Kidney epithelial cell (primary cell): ENCODE data around the gene AFG1L. TPM values are rescaled to one million over a fixed set of nuclear protein-coding genes. Genes with fewer than 3 reads are reported as not detected.

ENCODE experiments used
- DNase-seq: peaks from one replicate; pipeline ENCODE4 v3.0.0-alpha.2; 2010; ENCODE audit warnings: low read depth
- H3K27me3 ChIP-seq: 2 replicates; pipeline ENCODE4 v1.6.0; 2011; ENCODE audit warnings: low read length; ENCODE audit not compliant: control insufficient read depth, insufficient read depth
- H3K36me3 ChIP-seq: 2 replicates; pipeline ENCODE4 v1.5.1; 2011; ENCODE audit warnings: low read length; ENCODE audit not compliant: control insufficient read depth, insufficient read depth
- H3K4me3 ChIP-seq: 2 replicates; pipeline ENCODE4 v1.5.1; 2011; ENCODE audit warnings: low read depth, mild to moderate bottlenecking, control low read depth, low read length
- CTCF ChIP-seq: IDR thresholded peaks from 2 replicates; pipeline ENCODE4 v1.5.1; 2011; ENCODE audit warnings: mild to moderate bottlenecking, moderate library complexity, low read length, control low read depth, inconsistent platforms; ENCODE audit not compliant: insufficient read depth, poor library complexity, severe bottlenecking
- total RNA-seq: library from RNA; depleted of rRNA; stranded (reverse); fragments of >200 nt; gene quantifications from 2 replicates; pipeline ENCODE4 v1.2.3, GENCODE V29; 2015

The AFG1L gene
- total RNA-seq, 1 donor from 2014 or later = 3.6 TPM

- DNase-seq = no peak
- peak overlapping the region; percentile 86 for H3K4me3 ChIP-seq
These were observed 267.1 kb downstream of the AFG1L start for GRCh38 chr6:108561742-108562502.

GRCh38 chr6:108562503-108562993 lies 267.7 kb downstream of the AFG1L start:
- peak overlapping the region; percentile 86 for H3K4me3 ChIP-seq
- peak; percentile 58 for DNase-seq
- no peaks in the 10 kb centered on the region for H3K36me3 ChIP-seq
- H3K27me3 ChIP-seq = no peaks in the 10 kb centered on the region
- TF ChIP-seq CTCF = no peak

More at GRCh38 chr6:108561742-108562502, 267.1 kb downstream of the AFG1L start:
- H3K36me3 ChIP-seq = no peaks in the 10 kb centered on the region
- no peak for TF ChIP-seq CTCF
- H3K27me3 ChIP-seq = no peaks in the 10 kb centered on the region

GRCh38 chr6:108563292-108563691 lies 268.4 kb downstream of the AFG1L start:
- no peaks in the 10 kb centered on the region for H3K36me3 ChIP-seq
- no peak for DNase-seq
- no peaks in the 10 kb centered on the region for H3K27me3 ChIP-seq
- TF ChIP-seq CTCF = no peak
- peak overlapping the region; percentile 86 for H3K4me3 ChIP-seq

- Histone ChIP-seq H3K36me3 (no peaks in the 10 kb centered on the region), H3K27me3 (no peaks in the 10 kb centered on the region), H3K4me3 (no peak overlapping the region)
- no peak for TF ChIP-seq CTCF
- peak; percentile 87 for DNase-seq
These were observed 269.3 kb downstream of the AFG1L start for GRCh38 chr6:108564178-108564577.

GRCh38 chr6:108565091-108565766 lies 270.4 kb downstream of the AFG1L start:
- TF ChIP-seq CTCF = no peak
- Histone ChIP-seq H3K27me3 (no peaks in the 10 kb centered on the region), H3K4me3 (no peak overlapping the region), H3K36me3 (no peaks in the 10 kb centered on the region)
- DNase-seq = no peak
